GM12864 (cell line): ENCODE measurements around the gene CCDC86.
A peak's percentile ranks its signal among the peaks of the same experiment; 100 is the strongest.

Experiments
- DNase-seq: peaks from one replicate; pipeline ENCODE4 v3.0.0-alpha.2; 2011; ENCODE audit warnings: low read depth
- H3K4me3 ChIP-seq: 2 replicates; pipeline ENCODE4 v1.5.1; 2011; ENCODE audit warnings: mild to moderate bottlenecking, low read depth, low read length, control low read depth
- TF ChIP-seq, protein P1 (sequence below): IDR thresholded peaks from 2 replicates; pipeline ENCODE4 v1.5.1; 2011; ENCODE audit warnings: low read depth, mild to moderate bottlenecking, moderate library complexity, low read length, control low read depth, inconsistent platforms; ENCODE audit errors: missing control alignments

The CCDC86 gene

DNA sequence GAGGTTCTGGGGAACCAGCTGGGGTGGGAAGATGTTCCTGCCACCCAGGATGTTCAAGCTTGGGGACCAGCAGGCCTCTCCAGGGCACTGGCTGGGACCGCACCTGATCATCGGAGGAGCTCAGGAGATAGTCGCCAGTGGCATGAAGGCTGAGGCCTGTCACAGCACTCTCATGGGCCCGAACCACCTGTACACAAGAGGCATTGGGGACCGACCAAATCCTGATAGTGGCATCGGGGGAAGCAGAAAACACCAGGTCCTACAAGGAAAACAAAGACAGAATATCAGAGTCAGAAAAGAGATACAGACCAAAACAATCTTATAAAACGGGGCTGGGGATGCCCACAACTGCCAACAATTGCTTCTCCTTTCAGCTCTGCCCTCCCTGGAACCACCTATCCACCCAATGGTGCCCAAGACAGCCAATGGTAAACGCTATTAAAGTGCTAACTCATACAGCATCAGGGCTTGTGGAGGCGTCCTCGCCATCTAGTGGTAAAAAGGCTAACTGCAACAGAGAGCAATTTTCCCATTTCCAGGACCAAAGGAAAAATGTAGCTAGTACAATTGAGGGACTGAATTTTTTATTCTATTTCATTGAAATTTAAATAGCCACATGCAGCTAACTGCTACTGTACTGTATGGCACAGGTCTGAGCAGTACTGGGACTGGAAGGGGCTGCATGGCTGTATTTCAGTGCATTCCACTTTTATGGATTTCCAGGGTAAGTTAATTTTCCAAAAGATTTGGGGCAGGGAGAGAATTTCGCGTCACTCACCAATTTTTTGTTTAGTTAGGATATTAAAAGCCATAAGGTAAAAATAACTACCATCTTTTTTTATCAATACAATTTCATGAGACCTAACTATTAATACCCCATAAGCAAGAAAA, 57.4 kb downstream of the CCDC86 start:
- TF ChIP-seq, protein P1, sequence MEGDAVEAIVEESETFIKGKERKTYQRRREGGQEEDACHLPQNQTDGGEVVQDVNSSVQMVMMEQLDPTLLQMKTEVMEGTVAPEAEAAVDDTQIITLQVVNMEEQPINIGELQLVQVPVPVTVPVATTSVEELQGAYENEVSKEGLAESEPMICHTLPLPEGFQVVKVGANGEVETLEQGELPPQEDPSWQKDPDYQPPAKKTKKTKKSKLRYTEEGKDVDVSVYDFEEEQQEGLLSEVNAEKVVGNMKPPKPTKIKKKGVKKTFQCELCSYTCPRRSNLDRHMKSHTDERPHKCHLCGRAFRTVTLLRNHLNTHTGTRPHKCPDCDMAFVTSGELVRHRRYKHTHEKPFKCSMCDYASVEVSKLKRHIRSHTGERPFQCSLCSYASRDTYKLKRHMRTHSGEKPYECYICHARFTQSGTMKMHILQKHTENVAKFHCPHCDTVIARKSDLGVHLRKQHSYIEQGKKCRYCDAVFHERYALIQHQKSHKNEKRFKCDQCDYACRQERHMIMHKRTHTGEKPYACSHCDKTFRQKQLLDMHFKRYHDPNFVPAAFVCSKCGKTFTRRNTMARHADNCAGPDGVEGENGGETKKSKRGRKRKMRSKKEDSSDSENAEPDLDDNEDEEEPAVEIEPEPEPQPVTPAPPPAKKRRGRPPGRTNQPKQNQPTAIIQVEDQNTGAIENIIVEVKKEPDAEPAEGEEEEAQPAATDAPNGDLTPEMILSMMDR, result peak; percentile 93
- H3K4me3 ChIP-seq, result no peak overlapping the region
- DNase-seq, result no peak

GRCh38 chr11:60899977-60900376, 58.1 kb downstream of the CCDC86 start:
- TF ChIP-seq, protein P1, result no peak
- no peak overlapping the region for H3K4me3 ChIP-seq
- no peak for DNase-seq
